ENCODE results near the gene XRCC2.

GRCh38 chr7:152663148-152663740 lies 12.7 kb downstream of the XRCC2 start:
- no peak for TF ChIP-seq CTCF (IDR thresholded peaks at IDR 0.05; ENCODE audit: low read depth, low read length)
- TF ChIP-seq MAX (IDR thresholded peaks at IDR 0.05; ENCODE audit: low read depth, low read length), result no peak
- TF ChIP-seq POLR2A (IDR thresholded peaks at IDR 0.05; ENCODE audit: extremely low read depth, insufficient read length), result no peak
- no peak for TF ChIP-seq MYC (IDR thresholded peaks at IDR 0.05; ENCODE audit: low read depth, low read length)

Measured in NB4 (cell line).